Gastroesophageal sphincter (tissue), 3 donors: ENCODE data around the gene HDAC4.

Experiments
- EP300 ChIP-seq: sonication (generic); formaldehyde crosslinking; IDR thresholded peaks from one replicate; pipeline ENCODE4 v1.6.1; 2017; ENCODE audit warnings: antibody characterized with exemption, mild to moderate bottlenecking
- POLR2A ChIP-seq, 2 donors: fragments of 450-650 bp; IDR thresholded peaks; one replicate each; pipeline ENCODE4 v1.6.1; 2017; ENCODE audit warnings: antibody characterized with exemption in 2 of 2, mild to moderate bottlenecking in 2 of 2, moderate library complexity in 1 of 2
- POLR2AphosphoS5 ChIP-seq: sonication (generic); formaldehyde crosslinking; IDR thresholded peaks from one replicate; pipeline ENCODE4 v1.6.1; 2017; ENCODE audit warnings: antibody characterized with exemption
- TF ChIP-seq, protein P1 (sequence below), 4 experiments: fragments of 200-600 bp in 2 of 4; fragments of 450-650 bp in 2 of 4; sonication (generic) in 1 of 4; IDR thresholded peaks; one replicate each; pipeline ENCODE4 v1.5.1; 2017 to 2019; ENCODE audit warnings: antibody characterized with exemption in 4 of 4, mild to moderate bottlenecking in 2 of 4, moderate library complexity in 2 of 4

DNA sequence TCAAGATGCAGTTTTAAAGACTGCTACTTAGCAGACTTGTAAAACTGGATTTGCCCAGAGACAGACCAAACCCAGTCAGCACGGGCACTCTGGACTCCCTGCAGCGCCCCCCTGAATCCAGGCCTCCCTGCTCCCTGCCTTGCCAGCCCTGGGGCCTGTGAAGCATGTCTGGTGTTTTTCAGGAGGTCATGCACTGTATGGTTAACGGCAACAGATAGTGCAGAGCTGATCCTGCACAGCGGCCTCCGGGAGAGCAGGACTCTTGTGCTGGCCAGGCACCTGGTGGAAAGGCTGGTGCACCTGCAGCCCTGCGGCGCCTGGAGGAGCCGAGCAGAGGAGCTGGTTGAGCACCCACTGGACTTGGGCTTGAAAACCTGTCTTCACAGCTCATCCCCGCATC is 30.4 kb downstream of the HDAC4 start:
- TF ChIP-seq, protein P1, sequence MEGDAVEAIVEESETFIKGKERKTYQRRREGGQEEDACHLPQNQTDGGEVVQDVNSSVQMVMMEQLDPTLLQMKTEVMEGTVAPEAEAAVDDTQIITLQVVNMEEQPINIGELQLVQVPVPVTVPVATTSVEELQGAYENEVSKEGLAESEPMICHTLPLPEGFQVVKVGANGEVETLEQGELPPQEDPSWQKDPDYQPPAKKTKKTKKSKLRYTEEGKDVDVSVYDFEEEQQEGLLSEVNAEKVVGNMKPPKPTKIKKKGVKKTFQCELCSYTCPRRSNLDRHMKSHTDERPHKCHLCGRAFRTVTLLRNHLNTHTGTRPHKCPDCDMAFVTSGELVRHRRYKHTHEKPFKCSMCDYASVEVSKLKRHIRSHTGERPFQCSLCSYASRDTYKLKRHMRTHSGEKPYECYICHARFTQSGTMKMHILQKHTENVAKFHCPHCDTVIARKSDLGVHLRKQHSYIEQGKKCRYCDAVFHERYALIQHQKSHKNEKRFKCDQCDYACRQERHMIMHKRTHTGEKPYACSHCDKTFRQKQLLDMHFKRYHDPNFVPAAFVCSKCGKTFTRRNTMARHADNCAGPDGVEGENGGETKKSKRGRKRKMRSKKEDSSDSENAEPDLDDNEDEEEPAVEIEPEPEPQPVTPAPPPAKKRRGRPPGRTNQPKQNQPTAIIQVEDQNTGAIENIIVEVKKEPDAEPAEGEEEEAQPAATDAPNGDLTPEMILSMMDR (IDR thresholded peaks at IDR 0.05) = no peak
- TF ChIP-seq POLR2A (IDR thresholded peaks at IDR 0.05) (no peak), POLR2AphosphoS5 (no peak), EP300 (no peak)
